Stimulated activated CD8-positive, alpha-beta memory T cell treated with anti-CD3 and anti-CD28 coated beads, Interleukin-15, amount 100 ng/mL, for 4 hours (primary cell): ENCODE results near the gene KCNK7.

ENCODE experiments used
- DNase-seq, 2 donors: peaks; one replicate each; pipeline ENCODE4 v3.0.0-alpha.2; 2020; ENCODE audit warnings: low read depth in 2 of 2

KCNK7 gene

DNA sequence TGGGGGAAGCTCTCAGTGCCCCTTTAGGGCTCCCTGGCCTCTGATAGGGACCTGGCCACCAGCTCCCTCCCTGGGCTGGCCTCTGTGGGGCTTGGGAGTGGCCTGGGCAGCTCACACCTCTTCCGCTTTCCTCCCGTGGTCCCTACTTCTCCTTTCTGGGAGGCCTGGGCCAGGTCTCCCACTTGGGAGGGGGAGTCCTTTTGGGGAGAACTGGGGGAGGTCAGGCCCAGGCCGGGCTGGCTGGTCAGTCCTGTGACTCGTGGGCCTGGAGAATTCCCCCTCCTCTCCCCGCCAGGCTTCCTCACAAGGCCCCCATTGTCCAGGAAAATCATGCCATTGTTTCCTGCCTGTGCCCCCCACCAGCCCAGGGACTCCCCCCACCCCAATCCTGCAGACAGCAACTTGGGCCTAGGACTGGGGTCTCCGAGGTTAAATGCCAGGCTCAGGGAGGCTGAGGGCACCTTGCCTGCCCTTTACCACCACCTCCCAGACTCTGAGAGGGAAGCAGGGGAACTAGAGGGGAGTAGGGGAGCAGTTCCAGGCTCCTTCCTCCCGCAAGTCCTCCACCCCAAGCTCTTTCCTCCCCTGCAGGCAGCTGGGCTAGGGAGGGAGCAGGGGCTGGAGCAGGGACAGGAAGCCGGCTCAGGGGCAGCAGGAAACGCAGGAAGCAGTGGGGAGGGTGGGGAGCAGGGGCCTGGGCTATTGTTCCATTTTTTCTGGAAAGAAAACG is 15.6 kb upstream of the KCNK7 start:
- no peak for DNase-seq

DNA sequence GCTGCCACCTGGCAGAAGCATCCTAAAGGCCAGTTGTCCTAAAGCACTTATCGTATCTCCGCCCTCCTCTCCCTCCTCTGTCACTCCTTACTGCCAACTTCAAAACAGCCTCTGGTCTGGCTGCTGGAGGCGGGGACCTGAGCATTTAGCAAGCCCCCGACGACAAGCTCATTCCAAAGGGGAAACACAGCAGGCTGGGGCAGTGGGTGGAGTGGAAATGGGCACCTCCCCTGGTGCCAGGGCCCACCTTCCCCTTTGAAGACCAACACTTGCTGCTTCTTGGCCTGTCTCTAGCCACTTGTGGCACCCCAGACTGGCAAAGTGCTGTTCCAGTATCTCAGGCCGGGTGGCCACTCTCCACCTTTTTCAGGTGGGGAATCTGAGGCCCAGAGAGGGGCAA is 14.8 kb upstream of the KCNK7 start:
- DNase-seq = no peak

DNA sequence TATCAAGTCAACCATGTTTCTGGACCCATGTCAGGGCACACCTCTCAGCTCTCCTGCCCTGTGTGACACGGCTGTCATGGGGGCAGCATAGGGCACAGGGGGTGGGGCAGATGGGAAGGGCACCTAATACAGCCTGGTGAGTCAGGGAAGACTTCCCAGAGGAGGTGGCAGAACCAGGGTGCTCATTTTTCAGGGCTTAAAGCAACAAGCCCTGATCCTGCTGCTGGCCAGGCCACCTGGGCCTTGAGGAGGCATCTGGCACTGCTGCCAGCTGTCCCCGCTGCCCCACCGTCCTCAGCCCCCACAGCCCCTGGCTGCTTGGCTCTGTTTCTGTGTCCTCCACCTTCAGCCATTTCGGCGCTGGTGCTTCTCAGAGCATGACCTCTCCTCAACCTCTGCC is 14.1 kb upstream of the KCNK7 start:
- no peak for DNase-seq

DNA sequence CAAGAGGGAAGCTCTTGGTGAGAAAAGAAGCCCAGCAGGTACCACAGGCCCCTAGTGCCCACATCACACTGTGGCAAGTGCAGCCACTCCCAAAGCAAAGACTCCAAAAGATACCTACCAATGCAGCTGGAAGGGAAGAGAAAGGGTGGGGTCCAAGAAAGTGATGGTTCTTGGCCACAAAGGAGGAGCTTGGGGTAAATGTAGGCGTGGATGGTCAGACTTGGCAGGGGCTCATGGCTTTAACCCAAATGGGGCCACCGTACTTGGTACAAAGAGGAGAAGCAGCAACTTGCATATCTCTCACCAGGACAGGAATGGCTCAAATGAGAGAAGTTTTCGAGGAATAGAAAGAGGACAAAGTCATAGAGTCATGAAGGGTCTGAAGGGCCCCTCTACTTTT is 13.6 kb upstream of the KCNK7 start:
- no peak for DNase-seq

DNA sequence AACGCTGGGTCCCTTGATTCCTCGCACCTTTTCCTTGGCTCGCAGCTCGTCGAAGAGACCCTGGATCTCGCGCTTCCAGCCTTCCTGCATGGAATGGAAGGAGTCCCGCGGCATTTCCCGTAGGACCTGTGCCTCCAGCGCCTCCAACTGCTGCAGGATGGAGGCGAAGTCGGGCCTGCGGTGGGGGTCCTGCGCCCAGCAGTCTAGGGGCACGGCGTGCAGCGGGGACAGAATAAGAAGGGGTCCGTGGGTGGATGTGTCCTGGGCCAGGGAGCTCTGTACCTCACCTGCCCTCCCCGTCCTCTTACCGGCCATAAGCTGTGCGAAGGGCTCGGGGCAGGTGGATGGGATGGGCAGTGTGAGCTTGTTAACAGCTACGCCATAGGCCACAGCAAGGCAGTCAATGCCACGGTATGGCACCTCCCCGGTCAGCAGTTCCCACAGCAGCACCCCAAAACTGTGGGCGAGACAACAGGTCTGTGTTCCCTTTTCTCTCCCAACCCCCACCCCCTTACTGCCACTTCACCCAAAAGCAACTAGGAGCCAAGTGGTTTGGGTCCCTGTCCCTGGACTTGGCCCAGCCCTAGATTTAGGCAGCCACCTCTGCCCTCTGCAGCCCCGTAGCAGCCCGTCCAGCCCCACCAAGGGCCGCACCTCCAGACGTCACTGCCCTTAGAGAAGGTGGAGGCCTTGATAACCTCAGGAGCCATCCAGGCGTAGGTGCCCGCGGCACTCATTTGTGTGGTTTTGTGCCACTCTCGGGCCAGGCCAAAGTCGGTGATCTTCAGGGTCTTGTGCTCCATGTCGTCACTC is 12.2 kb upstream of the KCNK7 start:
- DNase-seq = no peak

DNA sequence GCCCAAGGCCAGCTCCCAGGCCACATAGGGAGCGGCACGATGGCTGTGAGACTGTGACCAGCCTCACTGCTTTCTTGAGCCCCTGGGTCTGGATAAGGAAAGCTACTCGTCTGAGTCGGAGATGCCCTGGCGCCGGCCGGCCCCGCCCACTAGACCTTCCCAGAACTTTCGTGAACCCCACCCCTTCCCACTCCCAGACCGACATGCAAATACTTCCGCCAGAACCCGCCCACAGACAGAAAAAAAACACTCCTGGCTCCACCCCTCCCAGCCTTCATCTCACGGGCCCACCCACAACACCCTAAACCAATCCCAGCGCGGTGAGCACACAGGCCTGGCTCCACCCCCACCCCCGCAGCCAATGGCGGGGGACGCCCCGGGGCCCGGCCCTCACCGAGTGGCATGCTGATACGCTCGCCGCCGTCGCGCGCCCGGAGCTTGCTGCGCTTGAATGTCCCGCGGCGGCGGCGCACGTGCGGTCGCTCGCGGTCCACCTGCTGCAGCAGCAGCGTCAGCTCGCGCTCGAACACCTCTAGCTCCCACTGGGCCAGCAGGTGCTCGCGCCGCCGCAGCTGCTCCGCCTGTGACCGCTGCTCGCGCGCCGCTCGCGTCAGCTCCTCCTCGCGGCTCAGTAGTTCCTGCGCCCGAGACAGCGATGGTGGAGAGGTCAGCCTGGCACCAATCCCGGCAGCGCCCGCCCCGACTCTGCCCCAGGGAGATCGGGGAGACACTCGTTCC is 11.4 kb upstream of the KCNK7 start:
- DNase-seq = no peak

DNA sequence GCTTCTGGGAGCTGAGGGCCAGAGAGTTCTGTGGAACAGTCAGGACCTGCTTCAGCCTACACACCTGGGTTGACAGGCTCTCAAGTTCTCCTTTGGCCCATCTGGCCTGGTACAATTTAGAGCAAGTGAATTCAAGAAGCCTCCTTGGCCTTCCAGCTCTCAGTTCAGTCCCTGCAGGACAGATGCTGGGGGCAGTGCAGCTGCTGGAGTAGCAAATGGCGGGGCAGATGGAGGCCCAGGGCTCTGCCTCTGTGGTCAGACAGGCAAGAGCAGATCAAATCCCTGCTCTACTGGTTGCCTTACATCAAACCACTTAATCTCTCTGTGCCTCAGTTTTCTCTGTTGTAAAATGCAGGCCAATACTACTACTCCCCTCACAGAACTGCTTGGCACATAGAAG is 8.7 kb upstream of the KCNK7 start:
- DNase-seq = no peak

DNA sequence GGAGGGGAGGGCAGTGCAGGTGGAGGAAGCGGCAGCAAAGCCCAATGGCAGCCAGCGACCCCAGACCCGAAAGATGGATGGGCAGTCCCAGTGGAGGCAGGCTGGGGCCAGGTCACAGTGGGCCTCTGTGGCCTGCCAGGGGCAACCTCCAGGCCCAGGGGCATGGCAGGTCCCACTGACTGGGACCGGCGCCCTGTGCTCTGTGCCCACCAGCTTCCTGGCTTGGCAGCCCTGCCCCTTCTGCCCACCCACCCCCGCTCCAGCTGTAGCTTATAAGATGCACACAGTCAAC is 4.3 kb upstream of the KCNK7 start:
- DNase-seq = no peak

DNA sequence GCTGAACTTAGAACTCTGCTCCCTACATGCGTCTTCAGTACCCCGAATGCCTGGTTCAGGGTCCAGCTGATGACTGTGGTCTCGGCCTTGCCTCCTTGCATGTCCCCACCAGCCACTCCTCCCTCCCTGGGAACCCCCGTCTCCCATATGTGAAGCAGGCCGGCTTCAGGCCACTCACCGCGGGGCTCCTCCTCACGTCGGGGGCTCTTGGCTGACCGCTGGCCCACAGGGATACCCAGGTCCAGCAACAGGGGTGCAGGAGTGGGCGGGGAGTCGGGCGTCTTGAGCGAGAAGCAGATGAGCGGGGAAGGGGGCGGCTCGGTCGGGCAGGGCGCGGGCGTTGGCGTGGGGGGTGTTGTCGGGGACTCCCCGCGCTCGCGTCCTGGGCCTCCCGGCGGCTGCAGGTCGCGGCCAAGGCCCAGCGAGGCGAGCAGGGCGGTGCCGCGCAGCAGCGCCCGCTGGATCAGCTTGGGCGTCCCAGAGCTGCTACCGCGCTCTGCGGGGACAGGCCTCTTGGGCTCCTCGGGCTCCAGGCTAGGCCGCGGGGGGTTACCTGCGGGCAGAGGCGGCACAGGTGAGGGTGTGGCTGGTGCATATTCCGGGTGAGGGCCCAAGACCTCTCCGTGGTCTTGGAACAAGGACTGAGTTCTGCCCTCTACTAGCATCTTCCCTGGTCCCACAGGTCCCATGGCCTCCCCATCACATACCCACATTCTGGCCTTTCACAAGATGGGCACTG is 3.8 kb upstream of the KCNK7 start:
- DNase-seq = no peak

DNA sequence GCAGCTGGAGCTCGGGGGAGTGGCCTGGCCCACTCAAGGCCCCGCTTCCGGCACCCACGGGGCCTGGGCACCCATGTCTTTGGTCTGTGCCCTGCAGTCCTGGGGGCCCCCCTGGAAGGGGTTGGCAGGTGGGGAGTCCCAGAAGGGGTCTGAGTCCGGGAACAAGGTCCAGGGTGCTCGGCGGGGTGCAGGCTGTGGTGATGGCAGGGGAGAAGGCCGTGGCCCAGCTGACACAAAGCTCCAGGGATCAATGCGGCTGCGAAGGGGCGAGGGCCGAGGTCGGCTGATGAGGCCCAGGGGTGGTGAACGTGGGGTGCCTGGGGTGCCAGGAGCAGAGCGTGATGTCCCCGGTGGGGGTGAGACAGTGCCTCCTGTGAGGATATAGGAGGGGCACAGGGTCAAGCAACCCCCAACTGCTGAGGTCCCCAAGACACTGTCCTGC is 2.7 kb upstream of the KCNK7 start:
- DNase-seq = no peak

DNA sequence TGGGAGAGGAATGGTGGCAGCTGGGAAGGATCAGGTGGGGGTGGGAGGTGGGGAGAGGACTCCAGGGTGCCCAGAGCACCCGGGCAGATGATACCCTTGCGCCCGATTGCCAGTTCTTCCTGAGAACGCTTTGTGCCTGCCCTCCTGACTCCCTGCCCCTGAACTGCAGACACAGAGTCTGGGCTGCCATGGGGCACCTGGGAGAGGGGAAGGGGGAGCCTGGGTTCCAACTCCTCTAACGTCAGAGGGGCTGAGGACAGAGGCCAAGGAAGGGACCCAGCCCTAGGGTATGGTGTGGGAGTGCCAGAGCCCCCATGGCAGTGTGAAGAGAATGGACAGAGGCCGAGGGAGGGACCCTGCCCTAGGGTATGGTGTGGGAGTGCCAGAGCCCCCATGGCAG is 920 bp upstream of the KCNK7 start:
- no peak for DNase-seq

DNA sequence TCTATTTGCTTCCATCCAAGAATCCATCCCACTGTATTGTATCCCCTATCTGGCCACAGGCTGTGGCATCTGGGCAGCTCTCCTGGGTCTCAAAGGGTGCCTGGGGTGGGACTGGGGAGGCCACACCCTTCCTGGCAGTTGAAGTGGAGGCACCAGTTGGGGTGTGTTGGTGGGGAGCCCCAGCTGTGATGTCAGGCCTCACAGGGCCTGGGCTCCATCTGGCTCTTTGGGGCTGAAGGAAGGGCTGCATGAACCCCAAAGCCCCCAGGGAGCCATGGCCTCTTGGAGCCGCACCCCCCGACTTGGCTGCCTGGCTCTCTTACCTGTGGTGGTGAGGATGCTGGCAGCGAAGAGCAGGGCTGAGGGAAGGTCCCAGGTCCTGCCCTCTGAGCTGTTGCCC is 469 bp downstream of the KCNK7 start:
- DNase-seq = no peak

DNA sequence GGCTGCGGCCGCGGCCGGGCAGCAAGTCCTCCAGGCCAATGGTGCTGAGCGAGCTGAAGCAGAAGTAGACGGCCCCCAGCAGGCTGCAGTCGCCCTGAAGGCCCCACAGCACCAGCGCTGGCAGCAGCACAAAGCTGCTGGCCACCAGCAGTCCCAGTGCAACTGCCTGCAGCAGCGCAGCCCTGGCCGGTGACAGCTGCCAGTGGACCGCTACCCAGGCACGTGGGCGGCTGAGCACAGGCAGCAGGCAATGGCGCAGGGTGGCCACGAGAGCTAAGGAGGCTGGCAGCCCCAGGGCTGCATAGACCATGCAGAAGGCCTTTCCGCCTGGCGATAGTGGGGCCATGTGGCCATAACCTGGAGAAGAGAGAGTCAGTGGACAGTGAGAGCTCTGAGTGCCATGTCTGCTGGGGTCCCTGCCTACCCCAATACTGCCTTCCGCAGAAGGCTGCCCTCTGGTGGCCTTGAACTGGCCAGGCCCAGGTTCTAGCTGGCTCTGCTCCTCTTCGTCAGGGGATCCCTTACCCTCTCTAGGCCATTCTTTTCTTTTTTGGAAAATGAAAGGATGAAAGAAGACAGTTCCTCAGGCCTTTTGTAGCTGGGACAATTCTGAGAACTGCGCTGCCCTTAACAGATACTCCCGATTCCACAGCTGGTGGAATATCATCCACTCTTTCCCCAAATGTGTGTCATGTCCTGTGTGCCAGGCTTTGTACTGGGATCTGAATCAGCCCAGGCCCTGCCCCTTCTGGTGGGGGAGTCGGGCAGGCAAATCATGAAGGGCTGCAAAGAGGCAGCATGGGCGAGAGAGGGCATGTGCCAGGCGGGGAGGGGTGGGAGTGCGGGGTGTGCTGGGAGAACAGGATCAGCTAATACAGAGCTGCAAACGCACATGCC is 1.8 kb downstream of the KCNK7 start:
- no peak for DNase-seq

DNA sequence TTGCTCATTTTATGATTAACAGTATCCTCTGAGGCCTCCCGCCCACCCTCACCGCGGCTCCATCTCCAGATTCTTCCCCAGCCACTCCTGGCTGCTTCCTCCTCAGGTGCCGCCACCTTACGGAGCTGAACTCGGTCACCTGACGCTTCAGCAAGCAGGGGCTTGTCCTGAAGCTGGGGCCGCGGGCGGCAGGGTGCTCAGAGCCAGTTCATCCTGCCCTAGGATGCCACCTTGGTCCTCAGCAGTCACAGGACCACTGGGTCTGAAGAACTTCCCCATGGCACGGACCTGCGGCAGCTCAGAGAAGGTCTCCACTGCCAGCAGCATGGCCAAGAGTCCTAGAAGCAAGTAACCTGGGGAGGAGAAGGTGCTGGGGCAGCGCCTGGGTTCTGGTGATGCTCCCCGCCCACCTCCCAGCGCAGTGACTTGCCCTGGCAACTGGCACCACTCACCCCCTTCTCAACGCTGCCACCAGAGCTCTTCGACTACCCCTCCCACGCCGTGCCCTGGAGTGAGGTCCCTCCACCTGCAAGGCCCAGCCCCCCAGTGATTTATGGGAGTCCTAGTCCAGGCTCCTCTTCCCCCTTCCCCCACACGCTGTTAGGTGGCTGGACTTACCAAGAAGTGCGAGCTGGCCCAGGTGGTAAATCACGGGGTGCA is 2.6 kb downstream of the KCNK7 start:
- DNase-seq = no peak

DNA sequence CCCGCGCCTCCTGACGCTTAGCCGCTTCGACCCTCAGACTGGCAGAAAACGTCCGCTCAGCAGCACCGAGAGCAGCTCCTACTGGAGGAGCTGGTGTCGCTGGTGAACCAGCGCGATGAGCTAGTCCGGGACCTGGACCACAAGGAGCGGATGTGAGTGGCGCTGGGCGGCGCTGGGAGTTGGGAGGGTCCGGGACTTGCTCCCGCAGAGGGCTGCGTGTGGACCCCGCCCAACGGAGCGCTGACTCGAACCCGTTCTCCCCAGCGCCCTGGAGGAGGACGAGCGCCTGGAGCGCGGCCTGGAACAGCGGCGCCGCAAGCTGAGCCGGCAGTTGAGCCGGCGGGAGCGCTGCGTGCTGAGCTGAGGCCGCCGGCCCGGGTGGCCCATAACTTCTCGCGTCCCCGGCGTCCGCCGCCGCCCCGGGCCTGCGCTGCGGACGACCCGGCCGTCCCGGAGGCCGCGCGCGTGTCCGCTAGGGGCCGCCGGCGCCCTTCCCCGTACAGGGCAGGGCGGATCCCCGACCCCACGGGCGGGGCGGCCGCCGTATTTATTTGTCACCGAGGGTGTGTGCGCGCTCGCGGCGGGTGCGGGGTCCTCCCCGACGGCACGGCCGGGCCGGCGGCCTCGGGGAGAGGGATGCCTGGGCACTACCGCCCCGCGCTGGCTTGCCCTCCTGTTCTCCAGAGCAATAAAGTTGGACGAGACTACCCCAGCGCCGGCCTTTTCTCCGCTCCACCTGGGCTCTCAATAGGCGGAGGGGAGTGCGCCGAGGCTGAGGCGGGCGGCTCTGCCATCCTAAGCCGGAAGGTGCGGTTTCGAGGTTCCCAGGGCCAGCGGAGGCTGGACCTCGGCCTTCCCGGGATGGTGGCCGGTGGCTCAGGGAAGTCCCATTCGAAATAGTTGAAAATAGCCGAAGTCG is 3.4 kb downstream of the KCNK7 start:
- DNase-seq = no peak

DNA sequence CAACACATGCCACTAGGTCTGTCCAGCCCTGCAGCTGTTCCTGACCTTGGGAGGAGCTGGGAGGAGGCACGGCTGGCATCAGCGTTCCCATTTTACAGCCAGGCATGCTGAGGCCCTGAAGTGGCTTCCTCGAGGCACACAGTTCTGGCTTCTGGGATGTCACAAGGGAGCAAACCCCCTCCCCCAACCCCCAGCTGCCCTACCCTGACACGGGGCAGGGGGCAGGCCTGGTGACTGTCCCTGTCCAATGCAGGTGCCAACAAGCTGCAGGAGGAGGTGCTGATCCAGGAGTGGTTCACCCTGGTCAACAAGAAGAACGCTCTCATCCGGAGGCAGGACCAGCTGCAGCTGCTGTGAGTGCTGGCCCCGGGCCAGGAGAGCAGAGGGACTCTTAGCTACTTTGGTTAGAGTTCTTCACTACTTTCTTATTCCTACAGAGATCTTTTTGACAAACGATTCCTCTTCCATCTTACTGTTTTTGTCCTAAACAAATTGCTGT is 5.3 kb downstream of the KCNK7 start:
- DNase-seq = no peak

DNA sequence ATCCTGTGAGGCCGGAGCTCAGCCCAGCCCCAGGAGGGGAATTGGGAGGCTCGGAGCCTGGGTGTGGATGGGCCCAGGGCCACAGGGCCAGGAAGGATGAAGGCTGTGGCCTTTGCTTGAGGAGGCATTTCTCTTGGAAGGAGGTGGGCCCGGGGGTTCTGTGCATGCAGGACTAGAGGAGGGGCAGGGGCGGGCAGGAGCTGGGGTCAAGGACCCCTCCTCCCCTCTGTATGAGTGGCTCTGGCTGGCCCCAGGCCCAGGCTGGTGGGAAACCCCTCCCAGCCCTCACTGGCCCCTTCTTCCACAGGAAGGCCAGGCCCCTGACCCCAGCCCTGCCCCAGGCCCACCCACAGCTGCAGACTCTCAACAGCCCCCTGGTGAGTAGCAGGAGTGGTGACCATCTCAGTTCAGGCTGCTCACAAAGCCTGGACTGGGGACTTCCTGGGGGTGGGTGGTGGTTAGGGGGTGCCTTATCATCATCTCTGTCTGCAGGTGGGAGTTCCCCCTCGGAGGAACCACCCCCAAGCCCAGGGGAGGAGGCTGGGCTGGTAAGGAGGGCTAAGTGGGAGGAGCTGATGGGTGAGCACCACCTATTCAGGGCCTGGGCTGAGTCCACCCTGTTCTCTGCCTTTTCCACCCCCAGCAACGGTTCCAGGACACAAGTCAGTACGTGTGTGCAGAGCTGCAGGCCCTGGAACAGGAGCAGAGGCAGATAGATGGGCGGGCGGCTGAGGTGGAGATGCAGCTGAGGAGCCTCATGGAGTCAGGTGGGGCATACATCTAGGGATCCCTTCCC is 6.0 kb downstream of the KCNK7 start:
- no peak for DNase-seq
